Measurements from ENCODE around the gene CACNB3. TPM values are rescaled to one million over a fixed set of nuclear protein-coding genes. Genes with fewer than 3 reads are reported as not detected.
A peak's percentile ranks its signal among the peaks of the same experiment; 100 is the strongest.
"Not testable (repeated sequence)": the region's sequence is repeated elsewhere in the genome, so short reads cannot be mapped to it uniquely, and the experiment has no call there.

CACNB3 gene
- total RNA-seq, 1 donor from 2014 or later, result 9.6 TPM

GRCh38 chr12:48854932-48855331 is 36.6 kb downstream of the CACNB3 start:
- not testable (repeated sequence) for DNase-seq

GRCh38 chr12:48856379-48856778 is 38.1 kb downstream of the CACNB3 start:
- DNase-seq, result no peak

- no peak for DNase-seq
These were observed 39.1 kb downstream of the CACNB3 start for GRCh38 chr12:48857278-48857994.

GRCh38 chr12:48858043-48858442 is 39.7 kb downstream of the CACNB3 start:
- DNase-seq, result no peak

- no peak for DNase-seq
These were observed 41.3 kb downstream of the CACNB3 start for GRCh38 chr12:48859607-48860006.

GRCh38 chr12:48860236-48860635 is 41.9 kb downstream of the CACNB3 start:
- DNase-seq, result not testable (repeated sequence)

- no peak for DNase-seq
These were observed 42.8 kb downstream of the CACNB3 start for GRCh38 chr12:48861111-48861510.

- no peak for DNase-seq
These were observed 44.5 kb downstream of the CACNB3 start for GRCh38 chr12:48862760-48863159.

- DNase-seq, result no peak
These were observed 45.0 kb downstream of the CACNB3 start for GRCh38 chr12:48863291-48863690.

GRCh38 chr12:48865281-48866051 is 47.2 kb downstream of the CACNB3 start, which contains the start of gene RND1:
RND1 (minus strand) TSS chr12:48865870; CDS start chr12:48865767, 103 bp downstream.
- peak; percentile 95 for DNase-seq

- DNase-seq, result no peak
These were observed 47.9 kb downstream of the CACNB3 start for GRCh38 chr12:48866052-48866711.

GRCh38 chr12:48868451-48868850 is 50.2 kb downstream of the CACNB3 start:
- DNase-seq, result no peak

GRCh38 chr12:48869191-48869590 is 50.9 kb downstream of the CACNB3 start:
- no peak for DNase-seq

- DNase-seq, result no peak
These were observed 54.8 kb downstream of the CACNB3 start for GRCh38 chr12:48873096-48873495.

- DNase-seq, result not testable (repeated sequence)
These were observed 55.2 kb downstream of the CACNB3 start for GRCh38 chr12:48873534-48873933.

- DNase-seq, result no peak
These were observed 57.7 kb downstream of the CACNB3 start for GRCh38 chr12:48875944-48876515.

Small RNA genes lying within 50 kb of the gene (small RNA-seq; reads per million reads assigned to genes)
- gene MIR4701 (ENCODE audit: low replicate concordance) (not detected), gene RF00019 (ENCODE audit: low replicate concordance) (not detected)

Other genes starting within 250 kb of the CACNB3 start
- not detected for gene LALBA, start 248.4 kb upstream of the CACNB3 start, total RNA-seq
- gene KANSL2, start 136.3 kb upstream of the CACNB3 start, total RNA-seq, result 146 TPM
- gene CCNT1, start 101.8 kb upstream of the CACNB3 start, total RNA-seq, result 27.3 TPM
- gene ADCY6, start 29.4 kb upstream of the CACNB3 start, total RNA-seq, result 45.7 TPM
- 87.7 TPM for gene DDX23, start 33.7 kb downstream of the CACNB3 start, total RNA-seq
- 2.9 TPM for gene RND1, start 47.4 kb downstream of the CACNB3 start, total RNA-seq
- 8.3 TPM for gene FKBP11, start 107.0 kb downstream of the CACNB3 start, total RNA-seq
- gene ARF3, start 139.0 kb downstream of the CACNB3 start, total RNA-seq, result 28.9 TPM
- 0.21 TPM for gene WNT10B, start 153.2 kb downstream of the CACNB3 start, total RNA-seq
- gene WNT1, start 159.8 kb downstream of the CACNB3 start, total RNA-seq, result not detected
- 2.4 TPM for gene DDN, start 180.9 kb downstream of the CACNB3 start, total RNA-seq
- gene PRKAG1, start 200.3 kb downstream of the CACNB3 start, total RNA-seq, result 31.8 TPM
- 42.5 TPM for gene KMT2D, start 242.3 kb downstream of the CACNB3 start, total RNA-seq

Data from tongue (tissue), 3 donors.